DLD1 (cell line): ENCODE data around the gene MAP3K7CL.
"Not testable (repeated sequence)": the region's sequence is repeated elsewhere in the genome, so short reads cannot be mapped to it uniquely, and the experiment has no call there.

Experiments used
- in situ Hi-C: cut with HindIII; loops from 2 replicates; pipeline ENCODE4 v1.10.0; 2017; ENCODE audit warnings: low sequenced_read_pairs

The MAP3K7CL gene

DNA sequence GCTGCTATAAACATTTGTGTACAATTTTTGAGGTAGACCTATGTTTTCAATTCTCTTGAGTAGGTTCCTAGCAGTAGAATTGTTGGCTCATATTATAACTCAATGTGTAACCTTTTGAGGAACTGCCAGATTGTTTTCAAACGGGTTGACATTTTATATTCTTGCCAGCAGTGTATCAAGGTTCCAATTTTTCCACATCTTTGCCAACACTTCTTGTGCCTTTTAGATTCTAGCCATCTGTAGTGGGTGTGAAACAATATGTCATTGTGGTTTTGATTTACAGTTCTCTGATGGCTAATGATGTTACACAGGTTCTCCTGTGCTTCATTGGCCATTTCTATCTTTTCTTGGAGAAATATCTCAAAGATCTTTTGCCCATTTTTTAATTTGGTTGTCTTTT lies 36.4 kb downstream of the MAP3K7CL start:
- in situ Hi-C loops, result no loop called here

DNA sequence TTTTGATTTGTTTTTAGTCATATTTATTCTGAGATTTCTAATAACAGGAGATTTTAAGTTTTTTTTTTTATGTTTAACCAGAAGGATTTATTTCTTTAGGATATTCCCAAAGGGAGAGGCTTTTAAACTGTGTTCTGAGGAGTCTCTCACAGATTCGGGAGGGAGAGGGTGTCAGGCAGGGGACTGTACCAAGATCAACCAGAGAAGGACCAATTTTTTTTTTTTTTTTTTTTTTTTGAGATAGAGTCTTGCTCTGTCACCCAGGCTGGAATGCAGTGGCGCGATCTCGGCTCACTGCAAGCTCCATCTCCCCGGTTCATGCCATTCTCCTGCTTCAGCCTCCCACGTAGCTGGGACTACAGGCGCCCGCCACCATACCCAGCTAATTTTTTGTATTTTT lies 37.0 kb downstream of the MAP3K7CL start:
- in situ Hi-C loops, result not testable (repeated sequence)

DNA sequence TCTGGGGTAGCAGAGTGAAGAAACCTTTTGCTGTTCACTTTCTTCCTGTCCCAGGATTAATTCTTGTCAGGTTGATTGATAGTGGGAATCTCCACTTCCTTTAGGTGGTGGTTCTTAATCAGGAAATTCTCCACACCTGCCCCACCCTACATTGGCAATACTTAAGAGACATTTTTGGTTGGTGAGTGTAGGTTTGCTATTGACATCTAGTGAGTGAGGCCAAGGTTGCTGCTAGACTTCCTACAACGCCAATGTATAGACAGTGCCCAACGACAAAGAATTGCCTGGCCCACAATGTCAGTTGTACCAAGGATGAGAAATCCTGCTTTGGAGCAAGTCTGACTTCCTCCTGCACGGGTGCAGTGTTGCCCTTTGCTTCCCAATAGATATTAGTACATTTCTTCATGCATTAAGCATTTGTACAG lies 38.5 kb downstream of the MAP3K7CL start:
- in situ Hi-C loops, result no loop called here

DNA sequence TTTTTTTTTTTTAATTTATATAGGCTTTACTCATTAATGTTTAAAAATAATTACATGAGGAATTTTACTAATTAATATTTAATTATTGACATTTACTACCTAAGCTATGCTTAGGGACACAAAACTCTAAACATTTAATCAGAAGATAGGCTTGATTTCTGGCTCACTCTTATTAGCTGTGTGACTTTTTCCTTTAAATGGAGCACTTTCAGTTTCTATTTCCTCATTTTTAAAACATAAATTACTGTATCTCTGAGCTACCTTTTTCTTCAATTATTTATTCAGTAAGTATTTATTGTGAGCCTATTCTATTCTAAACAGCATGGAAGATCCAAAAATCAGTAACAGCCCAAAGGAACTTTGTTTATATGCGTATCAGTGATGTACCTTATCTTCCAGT lies 40.5 kb downstream of the MAP3K7CL start:
- in situ Hi-C loops, result no loop called here

DNA sequence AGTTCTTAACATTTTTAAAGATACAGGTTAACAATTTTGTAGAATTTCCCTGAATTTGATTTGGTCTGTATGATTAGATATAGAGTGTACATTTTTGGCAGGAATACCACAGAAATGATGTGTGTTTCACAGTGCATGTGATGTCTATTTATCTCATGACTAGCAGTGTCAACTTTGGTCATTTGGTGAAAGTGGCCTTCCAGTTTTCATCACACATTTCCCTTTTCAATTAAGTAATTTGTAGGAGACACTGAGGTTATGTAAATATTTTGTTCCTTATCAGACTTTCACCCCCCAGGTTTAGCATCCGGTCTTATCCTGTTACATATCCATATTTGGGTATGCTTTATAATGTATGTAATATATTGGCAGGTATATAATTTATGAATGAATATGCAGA lies 41.8 kb downstream of the MAP3K7CL start:
- in situ Hi-C loops, result no loop called here

DNA sequence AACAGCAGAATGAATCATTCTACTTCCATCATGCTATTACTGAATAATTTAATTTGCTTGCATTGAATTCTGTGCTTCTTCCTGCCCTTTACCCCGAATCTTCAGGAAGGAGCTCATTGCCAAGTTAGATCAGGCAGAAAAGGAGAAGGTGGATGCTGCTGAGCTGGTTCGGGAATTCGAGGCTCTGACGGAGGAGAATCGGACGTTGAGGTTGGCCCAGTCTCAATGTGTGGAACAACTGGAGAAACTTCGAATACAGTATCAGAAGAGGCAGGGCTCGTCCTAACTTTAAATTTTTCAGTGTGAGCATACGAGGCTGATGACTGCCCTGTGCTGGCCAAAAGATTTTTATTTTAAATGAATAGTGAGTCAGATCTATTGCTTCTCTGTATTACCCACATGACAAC lies 44.2 kb downstream of the MAP3K7CL start:
- in situ Hi-C loops, result loop anchor here (5.0 kb wide), 1 partner anchor 123 kb away; the partner anchor contains the start of gene BACH1

DNA sequence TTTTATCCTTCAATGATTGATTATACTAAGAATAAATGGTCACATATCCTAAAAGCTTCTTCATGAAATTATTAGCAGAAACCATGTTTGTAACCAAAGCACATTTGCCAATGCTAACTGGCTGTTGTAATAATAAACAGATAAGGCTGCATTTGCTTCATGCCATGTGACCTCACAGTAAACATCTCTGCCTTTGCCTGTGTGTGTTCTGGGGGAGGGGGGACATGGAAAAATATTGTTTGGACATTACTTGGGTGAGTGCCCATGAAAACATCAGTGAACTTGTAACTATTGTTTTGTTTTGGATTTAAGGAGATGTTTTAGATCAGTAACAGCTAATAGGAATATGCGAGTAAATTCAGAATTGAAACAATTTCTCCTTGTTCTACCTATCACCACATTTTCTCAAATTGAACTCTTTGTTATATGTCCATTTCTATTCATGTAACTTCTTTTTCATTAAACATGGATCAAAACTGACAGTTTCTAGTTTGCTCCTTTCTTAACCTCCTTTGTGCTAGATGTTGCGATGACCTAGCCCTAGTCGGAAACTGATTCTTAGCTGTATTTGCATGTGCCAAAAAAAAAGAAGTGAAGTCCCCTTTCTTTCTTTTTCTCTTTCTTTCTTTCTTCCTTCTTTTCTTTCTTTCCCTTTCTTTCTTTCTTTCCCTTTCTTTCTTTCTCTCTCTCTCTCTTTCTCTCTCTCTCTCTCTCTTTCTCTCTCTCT lies 45.1 kb downstream of the MAP3K7CL start:
- in situ Hi-C loops, result loop anchor here (5.0 kb wide), 1 partner anchor 122 kb away; the partner anchor contains the start of gene BACH1

DNA sequence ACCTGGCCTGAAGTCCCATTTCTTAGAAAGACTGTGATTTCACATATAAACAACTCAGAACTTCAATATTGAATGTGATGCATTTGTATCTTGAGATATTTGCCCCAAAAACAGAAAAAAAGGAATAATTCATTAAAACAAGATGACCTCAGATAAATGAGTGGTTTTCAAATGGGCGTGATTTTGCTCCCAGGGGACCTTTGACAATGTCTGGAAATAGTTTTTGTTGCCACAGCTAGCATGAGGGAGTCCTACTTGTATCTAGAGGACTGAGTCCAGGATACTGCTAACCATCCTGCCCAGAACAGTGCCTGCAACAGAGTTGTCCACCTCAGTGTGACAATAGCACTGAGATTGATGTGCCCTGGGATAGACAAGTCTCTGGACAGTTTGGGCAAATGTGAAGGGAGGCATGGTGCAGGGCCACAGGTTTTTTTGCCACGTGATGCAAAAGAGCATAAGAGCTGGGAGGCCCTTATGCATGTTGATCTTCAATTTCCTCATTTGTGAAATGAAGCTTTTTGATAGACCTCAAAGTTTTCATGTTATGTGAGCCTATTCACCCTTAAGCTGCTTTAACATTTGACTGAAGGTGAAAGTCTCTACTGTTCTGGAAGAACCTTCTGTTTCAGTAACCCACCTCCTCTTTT lies 46.2 kb downstream of the MAP3K7CL start:
- in situ Hi-C loops, result loop anchor here (5.0 kb wide), 1 partner anchor 121 kb away; the partner anchor contains the start of gene BACH1

DNA sequence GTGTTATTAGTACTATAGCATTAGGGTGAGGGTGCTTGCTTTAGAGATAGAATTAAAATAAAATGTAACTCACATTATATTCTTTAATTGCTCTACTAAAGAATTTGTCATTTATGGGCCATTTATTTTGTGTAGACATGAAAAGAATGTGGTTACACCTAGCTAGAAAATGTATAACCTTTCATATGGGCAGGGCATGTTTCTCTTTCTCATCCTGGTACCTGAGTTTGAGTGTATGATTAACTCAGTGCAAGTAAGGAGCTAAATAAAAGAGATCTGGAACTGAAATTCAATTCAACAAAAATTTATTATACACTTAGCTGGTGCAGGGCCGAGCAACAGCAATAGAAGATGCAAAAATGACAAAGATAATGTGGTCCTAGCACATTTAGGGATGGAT lies 47.4 kb downstream of the MAP3K7CL start:
- in situ Hi-C loops, result loop anchor here (5.0 kb wide), 1 partner anchor 120 kb away; the partner anchor contains the start of gene BACH1

DNA sequence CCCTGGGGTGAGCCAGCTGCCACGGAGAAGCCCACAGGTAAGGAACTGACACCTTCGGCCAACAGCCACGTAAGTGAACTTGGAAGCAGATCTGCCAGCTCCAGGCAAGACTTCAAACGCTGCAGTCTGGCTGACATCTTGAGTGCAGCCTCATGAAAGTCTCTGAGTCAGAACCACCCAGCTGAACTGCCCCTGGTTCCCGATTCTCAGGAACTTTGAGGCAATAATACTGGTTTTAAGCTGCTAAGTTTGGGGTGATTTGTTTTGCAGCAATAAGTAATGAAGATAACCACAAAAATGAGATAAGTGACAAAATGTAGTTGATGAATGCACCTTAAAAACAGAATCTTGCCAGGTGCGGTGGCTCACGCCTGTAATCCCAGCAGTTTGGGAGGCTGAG lies 48.5 kb downstream of the MAP3K7CL start:
- in situ Hi-C loops, result loop anchor here (5.0 kb wide), 1 partner anchor 118 kb away; the partner anchor contains the start of gene BACH1

DNA sequence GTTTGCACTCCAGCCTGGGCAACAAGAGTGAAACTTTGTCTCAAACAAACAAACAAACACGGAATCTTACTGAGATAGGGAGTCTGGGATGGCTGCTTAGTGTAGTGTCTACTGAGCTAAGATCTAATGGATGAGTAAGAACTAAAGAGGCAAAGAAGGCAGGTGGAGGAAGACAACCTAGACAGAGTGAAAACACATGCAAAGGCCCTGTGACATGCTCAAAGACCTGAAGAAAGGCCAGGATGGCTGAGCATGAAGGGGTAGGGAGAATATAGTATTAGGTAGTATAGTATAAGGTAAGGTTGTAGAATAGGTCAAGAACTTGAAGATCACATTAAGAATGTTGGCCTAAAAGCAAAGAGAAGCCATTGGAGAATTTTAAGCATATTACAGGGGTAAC lies 49.1 kb downstream of the MAP3K7CL start:
- in situ Hi-C loops, result loop anchor here (5.0 kb wide), 1 partner anchor 118 kb away; the partner anchor contains the start of gene BACH1

DNA sequence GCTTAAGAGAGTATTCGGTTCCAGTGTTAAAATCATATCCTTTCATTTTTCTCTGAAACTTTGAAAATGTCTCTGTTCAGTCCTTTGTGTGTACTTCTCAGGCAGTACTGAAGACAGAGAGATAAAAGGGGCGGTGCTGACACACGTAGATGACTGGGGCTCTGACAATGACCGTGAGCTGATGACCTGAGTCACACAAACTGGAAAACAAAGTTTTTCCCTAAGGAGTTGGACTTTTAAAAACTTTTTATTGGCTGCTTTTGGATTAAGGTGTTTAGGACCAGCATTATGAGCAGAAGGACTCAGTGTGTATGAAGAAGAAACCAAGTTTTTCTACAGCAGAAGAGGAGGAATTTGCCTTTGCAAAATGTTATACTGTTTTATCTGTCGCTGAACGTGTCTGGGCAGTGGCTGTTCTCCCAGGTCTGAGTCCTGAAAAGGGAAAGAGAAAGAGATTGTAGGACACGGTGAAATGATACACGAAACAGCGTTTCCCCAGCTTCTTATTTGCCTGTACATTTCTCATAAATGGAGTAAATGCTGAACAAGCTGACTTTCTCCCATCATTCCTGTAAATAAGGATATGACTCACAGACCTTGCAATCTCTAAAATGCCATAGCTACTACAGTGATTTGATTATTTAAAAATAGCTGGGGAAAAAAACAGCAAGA lies 51.5 kb downstream of the MAP3K7CL start:
- in situ Hi-C loops, result no loop called here

DNA sequence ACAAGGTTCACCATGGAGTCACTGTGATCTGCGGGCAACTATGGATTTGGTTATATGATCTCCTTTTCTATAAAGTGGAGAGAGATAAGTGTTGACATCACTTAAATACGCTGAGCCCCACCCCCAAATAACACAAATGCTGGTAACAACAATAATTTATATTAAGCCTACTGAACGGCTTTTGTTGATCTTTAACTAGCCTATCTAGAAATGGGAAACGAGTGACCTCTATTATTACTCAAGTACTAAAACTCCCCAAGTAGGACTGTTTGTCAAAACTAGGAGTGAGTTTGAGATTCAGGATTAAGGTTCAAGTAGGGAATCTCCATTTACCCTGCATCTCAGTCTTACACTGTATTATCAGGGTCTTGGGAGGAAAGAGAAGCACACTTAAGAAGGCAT lies 52.2 kb downstream of the MAP3K7CL start:
- in situ Hi-C loops, result no loop called here

DNA sequence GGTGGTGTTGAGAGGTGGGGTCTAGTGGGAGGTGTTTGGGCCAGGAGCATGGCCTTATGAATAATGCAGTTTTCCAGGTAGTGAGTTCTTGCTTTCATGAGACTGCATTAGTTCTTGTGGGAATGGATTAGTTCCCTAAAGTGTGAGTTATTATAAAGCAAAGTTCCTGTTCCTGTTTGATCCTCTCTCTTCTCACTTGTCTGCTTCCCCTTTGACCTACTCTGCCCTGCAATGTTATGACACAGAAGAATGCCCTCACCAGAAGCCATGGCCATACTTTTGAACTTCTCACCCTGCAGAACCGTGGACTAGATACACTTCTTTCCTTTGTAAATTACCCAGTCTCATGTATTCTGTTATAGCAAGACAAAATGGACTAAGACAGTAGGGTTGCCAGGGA lies 53.6 kb downstream of the MAP3K7CL start:
- in situ Hi-C loops, result no loop called here

DNA sequence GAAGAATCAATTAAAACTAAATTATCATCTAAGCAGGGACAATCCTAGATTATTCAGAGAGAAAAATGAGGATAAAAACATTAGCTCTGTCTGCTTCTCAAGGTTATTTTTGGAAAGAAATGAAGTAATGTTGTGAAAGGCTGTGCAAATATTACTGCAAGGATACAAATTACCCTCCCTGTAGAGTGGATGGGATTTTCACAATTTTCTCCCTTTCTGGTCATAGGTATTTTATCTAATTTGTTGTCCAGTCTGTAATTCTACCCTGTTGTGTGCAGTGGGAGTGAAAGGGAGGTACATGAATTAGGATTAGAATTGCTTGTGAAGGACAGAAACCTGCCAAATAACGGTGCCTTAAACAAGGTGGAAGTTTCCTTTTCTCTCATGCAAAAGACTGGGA lies 54.7 kb downstream of the MAP3K7CL start:
- in situ Hi-C loops, result no loop called here

DNA sequence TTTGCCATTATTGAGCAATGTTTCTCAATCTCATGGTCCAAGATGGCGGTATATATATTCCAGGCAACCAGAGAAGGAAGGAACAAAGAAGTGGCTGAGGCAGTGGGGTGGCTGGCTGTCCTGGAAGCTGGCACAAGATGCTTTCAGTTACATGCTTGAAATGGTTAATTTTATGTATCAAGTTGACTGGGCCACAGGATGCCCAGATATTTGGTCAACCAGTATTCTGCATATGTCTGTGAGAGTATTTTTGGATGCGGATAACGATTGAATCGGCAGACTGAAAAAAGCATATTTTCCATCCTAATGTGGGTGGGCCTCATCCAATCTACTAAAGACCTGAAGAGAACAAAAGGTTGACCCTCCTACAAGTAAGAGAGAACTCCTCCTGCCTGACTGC lies 55.2 kb downstream of the MAP3K7CL start:
- in situ Hi-C loops, result no loop called here

DNA sequence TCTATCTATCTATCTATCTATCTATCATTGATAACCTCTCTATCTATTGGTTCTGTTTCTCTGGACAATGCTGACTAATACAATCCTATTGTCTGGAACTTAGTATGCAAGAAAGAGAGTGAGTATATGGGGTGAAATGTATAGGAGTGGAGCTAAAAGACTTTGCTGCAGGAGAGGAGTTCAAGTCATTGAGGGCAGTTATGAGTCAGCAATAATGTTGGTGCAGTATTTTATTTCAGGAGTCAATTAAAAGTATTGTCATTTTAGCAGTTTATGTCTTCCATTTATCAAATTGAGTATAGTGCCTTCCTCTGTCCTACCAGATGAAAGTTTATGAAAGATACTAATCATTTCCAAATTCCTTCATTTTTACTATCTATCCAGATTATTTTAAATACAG lies 55.8 kb downstream of the MAP3K7CL start:
- in situ Hi-C loops, result no loop called here

DNA sequence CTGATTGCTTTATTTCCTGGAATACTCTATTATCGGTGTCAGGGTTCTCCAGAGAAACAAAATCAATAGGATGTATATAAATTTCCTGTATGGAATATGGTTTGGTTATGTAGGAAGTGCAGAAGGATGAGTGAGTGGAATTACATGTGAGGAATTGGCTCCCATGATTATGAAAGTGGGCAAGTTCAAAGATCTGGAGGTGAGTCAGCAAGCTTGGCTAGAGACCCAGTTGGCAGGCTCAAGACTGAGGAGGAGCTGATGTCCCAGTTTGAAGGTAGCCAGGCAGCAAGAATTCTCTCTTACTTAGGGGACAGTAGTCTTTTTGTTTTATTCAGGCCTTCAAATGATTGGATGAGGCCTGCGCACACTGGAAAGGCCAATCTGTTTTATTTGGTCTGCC lies 57.5 kb downstream of the MAP3K7CL start:
- in situ Hi-C loops, result no loop called here

DNA sequence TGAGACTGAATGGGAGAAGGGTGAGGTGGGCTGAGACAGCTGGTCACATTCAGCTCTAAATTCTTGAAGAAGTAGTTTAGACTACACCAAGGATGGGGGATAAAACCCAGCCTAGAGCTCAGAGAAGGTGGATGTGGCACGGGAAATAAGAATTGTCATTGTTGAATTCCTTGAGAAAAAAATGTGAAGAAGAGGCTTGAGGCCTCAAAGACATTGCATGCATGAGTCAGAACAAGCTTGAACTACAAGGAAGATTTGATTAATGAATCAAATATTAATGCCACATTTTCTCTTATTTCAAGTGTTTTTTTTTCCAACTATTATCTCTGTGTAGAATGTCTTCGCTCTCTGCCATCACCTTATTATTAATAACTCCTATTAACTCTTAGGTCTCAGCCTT lies 58.9 kb downstream of the MAP3K7CL start:
- in situ Hi-C loops, result no loop called here

DNA sequence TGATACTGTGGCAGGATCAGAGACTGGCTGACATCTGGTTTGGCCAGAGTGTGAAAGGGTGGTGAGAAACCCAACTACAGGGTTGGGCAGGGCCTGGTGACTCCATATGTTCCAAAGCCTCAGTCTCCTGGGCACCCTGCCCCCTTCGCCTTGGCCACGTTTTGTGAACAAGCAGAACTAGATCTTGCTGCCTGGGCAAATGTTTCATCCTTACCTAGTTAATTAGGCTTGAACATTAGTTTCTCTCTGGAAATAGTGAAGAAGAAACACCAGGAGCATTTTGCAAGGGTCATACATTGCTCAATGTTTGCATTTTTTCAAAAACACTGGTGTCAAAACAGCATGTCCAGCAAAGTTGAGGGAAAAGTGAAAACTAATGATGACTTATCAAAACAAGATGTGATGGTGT lies 60.5 kb downstream of the MAP3K7CL start:
- in situ Hi-C loops, result no loop called here

DNA sequence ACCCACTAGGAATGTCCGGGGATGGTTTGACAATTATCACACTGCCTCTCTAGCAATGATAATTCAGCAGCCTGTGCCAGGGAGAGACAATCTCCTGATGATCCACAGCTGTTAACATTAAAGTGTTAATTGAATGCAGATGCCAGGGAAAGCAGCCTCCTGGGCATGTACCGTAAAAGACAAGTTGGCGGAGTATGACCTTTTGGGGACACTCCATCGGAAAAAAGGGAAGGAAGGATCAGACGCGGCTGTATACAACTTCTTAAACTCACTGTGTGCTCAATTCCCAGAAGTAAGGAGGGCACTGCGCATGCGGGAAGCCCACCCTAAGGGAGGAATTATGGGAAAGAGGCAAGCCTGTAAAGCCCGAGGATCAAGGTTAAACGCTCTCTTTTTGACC lies 62.6 kb downstream of the MAP3K7CL start:
- in situ Hi-C loops, result no loop called here

DNA sequence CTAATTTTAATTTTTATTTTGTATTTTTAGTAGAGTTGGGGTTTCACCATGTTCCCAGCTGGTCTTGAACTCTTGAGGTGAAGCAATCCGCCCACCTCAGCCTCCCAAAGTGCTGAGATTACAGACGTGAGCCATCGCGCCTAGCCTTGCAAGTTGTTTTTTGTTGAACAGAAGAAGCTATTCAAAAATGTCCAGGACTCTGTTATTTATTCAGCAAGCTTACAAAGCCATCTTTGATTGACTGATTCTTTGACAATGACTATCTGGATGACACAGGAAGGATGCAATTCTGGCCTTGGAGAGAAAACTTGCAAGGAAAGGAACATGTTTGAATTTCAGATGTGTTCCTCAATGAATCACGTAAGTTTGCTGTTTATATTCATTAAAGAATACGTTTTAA lies 63.5 kb downstream of the MAP3K7CL start:
- in situ Hi-C loops, result no loop called here
